Activated naive CD8-positive, alpha-beta T cell treated with anti-CD3 and anti-CD28 coated beads, Interleukin-2, amount 10 ng/mL, durations not matched to agents 7 days and 5 days (primary cell): ENCODE measurements around the gene NRDE2. TPM values are rescaled to one million over a fixed set of nuclear protein-coding genes. Genes with fewer than 3 reads are reported as not detected.
"Not testable (repeated sequence)": the region's sequence is repeated elsewhere in the genome, so short reads cannot be mapped to it uniquely, and the experiment has no call there.

Experiments
- ATAC-seq: fragments of 150-1000 bp; cut with Tn5 transposase; one replicate; pipeline ENCODE4 v1.10.0; 2021; ENCODE audit warnings: low read depth, moderate library complexity
- POLR2A ChIA-PET: fragments of 350-600 bp; sonication (Branson Sonifier 250); formaldehyde crosslinking; loops from one replicate; lab custom pipeline; 2021; ENCODE audit warnings: antibody characterized with exemption; lab: Charles Lee
- DNase-seq: peaks from one replicate; pipeline ENCODE4 v3.0.0; 2021
- H3K27ac Mint-ChIP-seq: one replicate; pipeline ENCODE4 v1.8.0; 2022; ENCODE audit warnings: mild to moderate bottlenecking, mixed read lengths
- H3K27me3 Mint-ChIP-seq: one replicate; pipeline ENCODE4 v1.8.0; 2022; ENCODE audit warnings: mild to moderate bottlenecking, moderate library complexity, mixed read lengths
- H3K36me3 Mint-ChIP-seq: one replicate; pipeline ENCODE4 v1.8.0; 2021; ENCODE audit warnings: mild to moderate bottlenecking, mixed read lengths
- H3K4me1 Mint-ChIP-seq: one replicate; pipeline ENCODE4 v1.8.0; 2021; ENCODE audit warnings: mixed read lengths
- H3K4me3 Mint-ChIP-seq: one replicate; pipeline ENCODE4 v1.8.0; 2022; ENCODE audit warnings: mild to moderate bottlenecking, moderate library complexity, mixed read lengths
- H3K9me3 Mint-ChIP-seq: one replicate; pipeline ENCODE4 v1.8.0; 2021; ENCODE audit warnings: mixed read lengths
- total RNA-seq, 2 experiments: library from RNA; stranded (reverse); gene quantifications; one replicate each; pipeline ENCODE4 v1.2.3, GENCODE V29; 2021

NRDE2 gene
- total RNA-seq, 2 experiments from 2014 or later: 25.4 TPM

DNA sequence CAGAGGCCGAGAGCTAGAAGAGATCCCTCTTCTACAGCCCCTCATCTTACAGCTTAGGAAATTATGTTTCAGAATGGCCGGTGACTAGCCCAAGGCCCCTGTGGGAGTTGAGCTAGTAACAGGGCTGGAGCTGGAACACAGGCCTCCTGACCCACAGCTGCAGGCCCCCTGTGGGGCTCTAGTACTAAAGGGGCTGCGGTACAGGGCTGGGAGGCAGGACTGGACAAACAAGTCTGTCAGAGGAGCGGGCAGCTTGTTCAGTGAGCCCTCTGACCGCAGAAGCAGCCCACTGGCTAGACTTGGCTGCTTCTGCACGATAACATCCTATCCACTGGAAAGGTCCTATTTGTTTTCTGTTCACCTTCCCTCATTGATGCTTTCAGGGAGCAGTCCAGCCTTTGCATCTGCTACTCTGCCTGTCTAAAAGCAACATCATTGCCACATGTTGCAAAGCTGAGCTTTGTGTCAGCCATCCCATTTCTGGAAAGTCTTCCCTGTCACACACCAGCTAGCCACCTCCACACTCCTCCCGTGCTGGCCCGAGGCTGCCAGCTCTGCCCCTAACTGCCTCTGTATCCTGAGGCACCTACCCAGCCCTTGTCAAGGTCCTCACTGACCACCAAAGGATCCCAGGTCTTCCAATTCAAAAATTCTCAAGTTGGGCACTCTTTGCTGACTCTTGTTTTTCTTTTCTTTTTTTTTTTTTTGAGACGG is 65.1 kb downstream of the NRDE2 start:
- Mint-ChIP-seq H3K36me3 (peaks cover 20% of the 10 kb centered on the region), H3K27ac (no peak overlapping the region), H3K27me3 (no peaks in the 10 kb centered on the region), H3K4me3 (no peak overlapping the region), H3K9me3 (no peaks in the 10 kb centered on the region), H3K4me1 (peaks cover 7% of the 10 kb centered on the region)
- DNase-seq (no peak), ATAC-seq (no peak)
- POLR2A ChIA-PET: interaction anchor here (1.1 kb wide), 1 partner anchor 15 kb away, joined by 4 read pairs; no protein-coding TSS in a partner anchor

DNA sequence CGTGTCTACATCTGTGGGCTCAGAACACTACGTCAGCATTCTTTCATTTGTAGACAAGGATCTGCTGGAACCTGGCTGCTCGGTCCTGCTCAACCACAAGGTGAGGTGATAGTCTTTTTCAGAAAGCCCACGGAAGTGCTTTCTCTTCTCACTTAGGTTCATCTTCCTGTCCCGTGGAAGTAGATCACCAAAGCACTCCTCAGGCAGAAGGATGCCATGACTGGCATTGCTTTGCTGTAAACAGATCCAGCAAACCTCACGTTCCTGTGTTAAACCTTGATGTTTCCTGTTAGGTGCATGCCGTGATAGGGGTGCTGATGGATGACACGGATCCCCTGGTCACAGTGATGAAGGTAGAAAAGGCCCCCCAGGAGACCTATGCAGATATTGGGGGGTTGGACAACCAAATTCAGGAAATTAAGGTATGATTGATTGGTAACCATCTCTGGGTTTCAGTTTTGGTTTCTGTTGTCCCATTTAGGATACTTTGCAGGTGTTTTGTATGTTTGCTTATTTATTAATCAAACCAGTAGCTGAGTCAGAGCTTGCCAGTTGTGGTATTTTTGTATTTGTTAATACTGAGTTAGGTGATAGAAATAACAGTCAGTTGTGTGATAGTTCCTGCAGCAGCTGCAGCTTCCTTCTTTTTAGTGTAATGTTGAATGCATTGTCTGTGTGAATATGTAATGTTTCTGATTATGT is 67.8 kb downstream of the NRDE2 start:
- H3K4me1 Mint-ChIP-seq: peaks cover 7% of the 10 kb centered on the region
- no peak for DNase-seq
- no peaks in the 10 kb centered on the region for H3K9me3 Mint-ChIP-seq
- no peaks in the 10 kb centered on the region for H3K27me3 Mint-ChIP-seq
- H3K36me3 Mint-ChIP-seq: peaks cover 25% of the 10 kb centered on the region
- no peak overlapping the region for H3K4me3 Mint-ChIP-seq
- H3K27ac Mint-ChIP-seq: no peak overlapping the region
- ATAC-seq: no peak
- POLR2A ChIA-PET: no interaction called here

DNA sequence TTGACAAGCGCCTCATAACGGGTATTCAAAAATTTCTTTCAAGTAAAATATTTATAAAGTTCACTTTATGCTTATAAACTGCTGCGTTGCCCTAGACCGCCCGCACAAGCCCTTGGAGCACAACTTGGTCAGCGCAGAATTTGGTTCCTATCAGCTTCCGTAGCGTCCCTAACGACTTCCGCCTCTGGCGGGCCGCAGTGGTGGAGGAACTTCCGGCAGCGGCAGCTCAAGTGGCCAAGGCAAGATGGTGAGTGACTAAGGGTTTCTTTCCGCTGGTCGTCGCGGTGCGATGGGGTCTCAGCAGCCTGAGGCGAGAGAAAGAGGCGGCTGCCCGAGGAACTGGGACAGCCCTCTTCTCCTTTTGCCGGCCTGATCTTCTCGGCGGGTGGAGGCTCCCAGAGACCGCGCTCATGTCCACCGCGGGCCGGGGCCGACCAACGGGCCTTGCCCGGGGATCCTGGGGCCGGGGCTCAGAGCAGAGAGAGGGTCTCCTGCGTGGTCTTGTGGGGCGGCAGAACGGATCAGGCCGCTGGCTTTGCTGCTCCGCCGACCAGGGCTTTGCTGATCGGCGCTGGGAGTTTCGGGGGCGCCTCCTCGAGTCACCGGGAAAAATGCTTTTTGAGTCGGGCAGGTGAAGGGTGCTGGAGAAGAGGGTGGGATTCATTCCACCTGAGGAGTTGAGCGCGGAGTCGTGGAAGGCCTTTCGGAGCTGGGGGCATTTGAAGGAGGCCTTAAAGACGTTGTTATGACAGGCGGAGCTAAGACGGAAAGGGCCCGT is 75.2 kb downstream of the NRDE2 start, which contains the start of gene PSMC1:
PSMC1 (plus strand) TSS at position 200 of the 778 bp plus-strand sequence; CDS start at position 245, 45 bp downstream.
- H3K4me3 Mint-ChIP-seq: peak within 1 kb of the TSS; percentile 97
- H3K27ac Mint-ChIP-seq: peak within 1 kb of the TSS; percentile 94
- ATAC-seq (peak; percentile 98), DNase-seq (peak; percentile 86)
- POLR2A ChIA-PET: interaction anchor here (0.5 to 1.5 kb wide), 8 partner anchors 9 to 750 kb away, joined by 3 to 7 read pairs (median 4); partner anchors contain the start of gene CALM1
- peaks cover 5% of the 10 kb centered on the region for H3K27me3 Mint-ChIP-seq
- peaks cover 28% of the 10 kb centered on the region for H3K36me3 Mint-ChIP-seq
- H3K4me1 Mint-ChIP-seq: peaks cover 19% of the 10 kb centered on the region
- H3K9me3 Mint-ChIP-seq: peaks cover 1% of the 10 kb centered on the region

DNA sequence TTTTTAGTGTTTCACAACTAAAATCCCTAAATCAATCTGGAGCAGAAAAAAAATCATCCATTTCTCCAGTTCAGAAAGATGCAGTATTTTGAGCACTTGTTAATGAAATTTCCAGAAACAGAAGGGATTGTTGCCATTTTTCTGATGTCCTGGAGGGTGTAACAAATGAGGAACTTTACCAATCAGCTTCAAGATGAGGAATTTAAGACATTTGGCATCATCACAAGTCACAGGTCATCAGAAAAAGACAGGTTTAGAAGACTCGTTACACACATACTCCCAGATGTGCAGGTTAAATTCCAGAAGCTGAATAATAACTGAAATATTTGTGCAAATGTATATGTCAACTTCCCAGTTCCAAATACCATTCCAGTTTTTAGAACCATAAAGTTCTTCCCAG is 75.9 kb downstream of the NRDE2 start:
- Mint-ChIP-seq H3K4me3 (peak overlapping the region; percentile 55), H3K36me3 (peaks cover 21% of the 10 kb centered on the region), H3K27me3 (peaks cover 9% of the 10 kb centered on the region), H3K9me3 (peaks cover 1% of the 10 kb centered on the region), H3K4me1 (peaks cover 19% of the 10 kb centered on the region), H3K27ac (peak overlapping the region; percentile 21)
- DNase-seq (no peak), ATAC-seq (no peak)
- POLR2A ChIA-PET: interaction anchor here (0.7 to 1.5 kb wide), 4 partner anchors 9 to 751 kb away, joined by 3 to 7 read pairs (median 4); no protein-coding TSS in a partner anchor

DNA sequence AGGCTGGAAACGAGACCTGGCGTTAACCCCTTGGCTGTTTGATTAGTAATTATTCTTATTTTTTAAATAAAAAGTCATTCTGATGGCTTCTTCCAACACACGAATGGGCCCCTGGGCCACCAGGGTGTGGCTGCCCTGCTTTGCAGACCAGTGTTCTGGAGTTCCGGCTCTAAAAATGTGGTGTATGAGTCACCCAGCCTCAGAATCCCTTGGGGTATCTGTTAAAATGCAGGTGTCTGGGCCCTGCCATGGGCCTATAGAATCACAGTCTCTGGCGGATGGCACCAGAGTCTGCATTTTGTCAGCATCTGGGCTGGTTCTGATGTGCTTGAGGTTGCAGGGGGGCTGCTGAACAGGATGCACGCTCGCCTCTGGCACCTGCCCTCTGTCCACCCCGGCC is 77.9 kb downstream of the NRDE2 start:
- peaks cover 9% of the 10 kb centered on the region for H3K27me3 Mint-ChIP-seq
- no peak overlapping the region for H3K4me3 Mint-ChIP-seq
- H3K4me1 Mint-ChIP-seq: peaks cover 19% of the 10 kb centered on the region
- H3K9me3 Mint-ChIP-seq: peaks cover 1% of the 10 kb centered on the region
- H3K27ac Mint-ChIP-seq: no peak overlapping the region
- ATAC-seq (no peak), DNase-seq (no peak)
- H3K36me3 Mint-ChIP-seq: peaks cover 13% of the 10 kb centered on the region
- POLR2A ChIA-PET: interaction anchor here (0.6 kb wide), 1 partner anchor 76 kb away, joined by 3 read pairs; no protein-coding TSS in a partner anchor

DNA sequence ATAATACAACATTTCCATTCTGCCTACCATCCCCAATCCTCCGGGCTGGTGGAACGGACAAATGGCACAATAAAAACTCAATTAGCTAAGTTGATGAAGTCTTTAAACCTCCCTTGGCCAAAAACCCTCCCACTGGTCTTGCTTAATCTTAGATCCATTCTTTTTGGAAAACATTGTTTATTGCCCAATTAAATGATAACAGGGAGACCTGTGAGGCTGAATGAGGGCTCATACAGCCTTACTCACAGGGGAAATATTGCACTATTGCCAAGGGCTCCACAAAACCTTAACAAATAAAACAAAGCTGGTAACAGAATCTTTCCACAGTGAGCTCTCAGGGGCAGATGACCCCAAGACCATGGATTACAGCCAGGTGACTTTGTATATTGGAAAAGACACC is 83.1 kb downstream of the NRDE2 start:
- ATAC-seq (no peak), DNase-seq (no peak)
- Mint-ChIP-seq H3K27ac (no peak overlapping the region), H3K36me3 (no peaks in the 10 kb centered on the region), H3K4me1 (no peaks in the 10 kb centered on the region), H3K27me3 (peaks cover 12% of the 10 kb centered on the region), H3K4me3 (no peak overlapping the region), H3K9me3 (no peaks in the 10 kb centered on the region)
- POLR2A ChIA-PET: no interaction called here

DNA sequence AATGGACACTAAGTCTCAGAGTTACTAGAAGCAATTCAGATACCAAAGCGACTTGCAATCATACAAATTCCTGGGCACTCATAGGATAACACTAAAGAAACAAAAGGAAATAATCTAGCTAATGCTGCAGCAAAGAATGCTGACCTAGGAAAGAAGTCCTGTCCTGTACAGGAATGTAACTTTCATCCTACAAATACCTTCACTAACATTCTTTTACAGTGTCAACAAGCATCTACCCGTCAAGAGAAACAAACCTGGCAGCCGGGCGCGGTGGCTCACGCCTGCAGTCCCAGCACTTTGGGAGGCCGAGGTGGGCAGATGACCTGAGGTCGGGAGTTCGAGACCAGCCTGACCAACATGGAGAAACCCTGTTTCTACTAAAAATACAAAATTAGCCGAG is 84.3 kb downstream of the NRDE2 start:
- H3K9me3 Mint-ChIP-seq, H3K27ac Mint-ChIP-seq, H3K4me3 Mint-ChIP-seq, DNase-seq, ATAC-seq, H3K36me3 Mint-ChIP-seq, H3K27me3 Mint-ChIP-seq, POLR2A ChIA-PET, H3K4me1 Mint-ChIP-seq: not testable (repeated sequence)

DNA sequence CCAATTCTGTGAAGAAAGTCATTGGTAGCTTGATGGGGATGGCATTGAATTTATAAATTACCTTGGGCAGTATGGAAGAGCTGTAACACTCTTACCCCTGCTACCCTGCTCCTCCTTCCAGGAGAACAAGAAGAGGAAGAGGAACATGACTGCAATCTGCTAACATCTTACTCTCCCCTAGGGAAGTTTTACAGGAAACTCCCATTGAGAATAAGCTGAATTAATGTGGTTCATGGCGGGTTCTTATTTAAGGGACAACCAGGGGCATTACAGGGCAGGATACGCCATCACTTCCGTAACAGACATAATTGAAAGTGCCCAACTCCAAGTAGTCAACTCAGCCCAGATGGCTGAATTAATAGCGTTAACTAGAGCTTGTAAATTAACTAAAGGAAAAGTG is 84.8 kb downstream of the NRDE2 start:
- Mint-ChIP-seq H3K4me1 (no peaks in the 10 kb centered on the region), H3K4me3 (no peak overlapping the region), H3K9me3 (no peaks in the 10 kb centered on the region), H3K27me3 (peaks cover 9% of the 10 kb centered on the region), H3K27ac (no peak overlapping the region), H3K36me3 (no peaks in the 10 kb centered on the region)
- DNase-seq (no peak), ATAC-seq (no peak)
- POLR2A ChIA-PET: no interaction called here

DNA sequence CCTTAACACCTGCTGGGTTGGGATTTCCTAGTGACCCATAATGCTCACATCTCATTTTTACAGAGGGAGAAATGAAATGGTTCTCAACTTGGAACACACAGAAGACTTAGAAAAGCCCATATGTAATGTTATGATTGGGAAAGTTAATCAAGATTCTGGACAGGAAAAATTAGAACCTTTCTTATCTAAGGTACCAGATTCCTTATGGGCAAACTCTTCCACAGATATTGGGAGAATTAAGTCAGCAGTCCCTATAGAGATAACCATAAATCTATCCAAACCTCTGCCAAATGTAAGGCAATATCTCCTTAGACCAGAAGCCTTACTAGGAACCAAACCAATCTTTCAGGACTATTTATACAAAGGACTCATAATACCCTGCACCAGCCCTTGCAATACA is 89.3 kb downstream of the NRDE2 start:
- Mint-ChIP-seq H3K4me1 (no peaks in the 10 kb centered on the region), H3K4me3 (no peak overlapping the region), H3K27me3 (no peaks in the 10 kb centered on the region), H3K27ac (no peak overlapping the region), H3K36me3 (peaks cover 3% of the 10 kb centered on the region), H3K9me3 (peaks cover 21% of the 10 kb centered on the region)
- no peak for ATAC-seq
- POLR2A ChIA-PET: no interaction called here
- DNase-seq: no peak

DNA sequence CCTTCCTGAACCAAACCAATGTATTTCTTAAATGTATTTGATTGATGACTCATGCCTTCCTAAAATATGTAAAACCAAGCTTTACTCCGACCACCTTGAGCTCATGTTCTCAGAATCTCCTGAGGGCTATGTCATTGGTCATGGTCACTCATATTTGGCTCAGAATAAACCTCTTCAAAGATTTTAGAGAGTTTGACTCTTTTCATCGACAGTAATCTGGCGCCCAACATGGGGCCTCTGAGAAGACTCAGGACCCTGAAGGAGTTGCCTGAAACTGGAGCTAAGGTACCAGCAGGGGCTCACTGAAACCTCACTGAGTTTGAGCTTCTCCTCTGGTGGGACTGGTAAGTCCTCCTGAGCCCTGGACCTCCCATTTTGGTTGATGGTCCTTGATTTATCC is 92.6 kb downstream of the NRDE2 start:
- H3K9me3 Mint-ChIP-seq: peaks cover 22% of the 10 kb centered on the region
- DNase-seq: no peak

DNA sequence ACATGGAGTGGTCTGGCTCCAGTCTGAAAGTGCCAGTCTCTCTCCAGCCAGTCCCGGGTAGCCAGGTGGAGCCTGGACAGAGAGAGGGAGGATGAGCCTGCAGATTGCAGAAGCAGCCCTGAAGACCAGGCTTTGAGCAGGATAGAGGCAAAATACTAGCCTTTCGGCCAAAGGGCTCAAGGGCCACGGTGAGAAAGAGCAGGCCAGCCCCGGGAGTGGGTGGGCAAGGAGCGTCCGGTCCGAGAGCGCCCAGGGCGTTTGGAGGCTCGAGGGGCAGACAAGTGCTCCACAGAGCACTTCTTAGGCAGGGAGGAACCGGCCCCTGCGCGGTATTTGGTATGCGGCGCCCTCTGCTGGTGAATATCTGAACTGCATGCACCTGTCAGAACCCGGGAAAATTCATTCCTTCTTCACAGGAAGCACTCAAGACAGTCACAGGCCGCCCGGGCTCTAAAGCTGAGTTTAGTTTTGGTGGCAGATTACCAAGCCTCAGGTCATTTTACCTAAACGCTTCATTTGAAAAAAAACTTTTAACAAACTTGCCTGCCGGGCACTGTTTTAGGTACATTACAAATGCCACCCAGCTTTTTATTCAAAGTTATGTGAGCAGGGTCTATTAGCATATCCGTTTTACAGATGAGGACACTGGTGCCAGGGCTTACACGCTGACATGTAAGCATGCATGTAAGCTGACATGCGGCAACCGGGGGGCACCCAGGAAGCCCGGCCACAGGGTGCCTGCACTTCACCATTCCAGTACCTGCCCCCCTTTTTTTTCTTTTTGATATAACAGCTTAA is 96.4 kb downstream of the NRDE2 start:
- Mint-ChIP-seq H3K27ac (no peak overlapping the region), H3K9me3 (peaks cover 18% of the 10 kb centered on the region), H3K27me3 (peaks cover 10% of the 10 kb centered on the region), H3K4me3 (no peak overlapping the region), H3K36me3 (peaks cover 3% of the 10 kb centered on the region), H3K4me1 (peaks cover 6% of the 10 kb centered on the region)
- ATAC-seq (peak; percentile 82), DNase-seq (peak; percentile 77)
- POLR2A ChIA-PET: interaction anchor here (0.6 kb wide), 1 partner anchor 800 kb away, joined by 4 read pairs; no protein-coding TSS in a partner anchor

More for the DNA sequence above, 92.6 kb downstream of the NRDE2 start:
- Mint-ChIP-seq H3K36me3 (peaks cover 3% of the 10 kb centered on the region), H3K4me3 (no peak overlapping the region), H3K4me1 (peaks cover 6% of the 10 kb centered on the region), H3K27me3 (peaks cover 6% of the 10 kb centered on the region), H3K27ac (no peak overlapping the region)
- POLR2A ChIA-PET: no interaction called here
- ATAC-seq: no peak

DNA sequence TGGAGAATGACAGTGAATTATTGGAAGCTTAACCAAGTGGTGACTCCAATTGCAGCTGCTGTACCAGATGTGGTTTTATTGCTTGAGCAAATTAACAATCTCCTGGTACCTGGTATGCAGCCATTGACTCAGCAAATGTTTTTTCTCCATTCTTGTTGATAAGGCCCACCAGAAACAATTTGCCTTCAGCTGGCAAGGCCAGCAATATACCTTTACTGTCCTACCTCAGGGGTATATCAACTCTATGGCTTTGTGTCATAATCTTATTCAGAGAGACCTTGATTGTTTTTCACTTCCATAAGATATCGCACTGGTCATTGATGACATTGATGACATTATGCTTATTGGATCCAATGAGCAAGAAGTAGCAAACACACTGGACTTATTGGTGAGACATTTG is 101.8 kb downstream of the NRDE2 start:
- H3K9me3 Mint-ChIP-seq, H3K36me3 Mint-ChIP-seq, DNase-seq, ATAC-seq, H3K27ac Mint-ChIP-seq, POLR2A ChIA-PET, H3K27me3 Mint-ChIP-seq, H3K4me1 Mint-ChIP-seq, H3K4me3 Mint-ChIP-seq: not testable (repeated sequence)
